C4-2B (cell line): Measurements from ENCODE around the gene NOS3.

ENCODE experiments used
- CTCF ChIP-seq: fragments of 450-650 bp; conservative IDR thresholded peaks from 2 replicates; pipeline ENCODE4 v1.5.1; 2017; ENCODE audit warnings: mild to moderate bottlenecking
- ZFX ChIP-seq: fragments of 450-650 bp; IDR thresholded peaks from 2 replicates; pipeline ENCODE4 v1.6.1; 2017

- TF ChIP-seq CTCF (no peak), ZFX (no peak)
Measured at GRCh38 chr7:150956395-150957132, 34.3 kb upstream of the NOS3 start.
